Mucosa of descending colon (tissue), 3 donors: ENCODE results near the gene ADGRD1. TPM values are rescaled to one million over a fixed set of nuclear protein-coding genes. Genes with fewer than 3 reads are reported as not detected.
A peak's percentile ranks its signal among the peaks of the same experiment; 100 is the strongest.

Experiments used
- ATAC-seq: fragments of 200-7000 bp; cut with Tn5 transposase; one replicate; pipeline ENCODE4 v1.9.1; 2020; ENCODE audit warnings: mild to moderate bottlenecking, moderate library complexity
- DNase-seq, 3 donors: peaks; one replicate each; pipeline ENCODE4 v3.0.0-alpha.2; 2020
- H3K36me3 ChIP-seq: fragments of 200-600 bp; one replicate; pipeline ENCODE4 v1.8.0; 2021; ENCODE audit warnings: low read depth, mild to moderate bottlenecking
- H3K4me1 ChIP-seq: fragments of 200-600 bp; one replicate; pipeline ENCODE4 v1.8.0; 2021; ENCODE audit warnings: low read depth, mild to moderate bottlenecking
- H3K4me3 ChIP-seq: fragments of 200-600 bp; one replicate; pipeline ENCODE4 v1.8.0; 2021; ENCODE audit warnings: mild to moderate bottlenecking
- H3K9me3 ChIP-seq: fragments of 200-600 bp; one replicate; pipeline ENCODE4 v1.8.0; 2021; ENCODE audit warnings: mild to moderate bottlenecking
- CTCF ChIP-seq: fragments of 200-600 bp; IDR thresholded peaks from one replicate; pipeline ENCODE4 v1.8.0; 2022; ENCODE audit warnings: antibody characterized with exemption, mild to moderate bottlenecking
- intact Hi-C, 2 donors: fragments of 100-400 bp; cut with DNase I in 1 of 2; cut with micrococcal nuclease in 1 of 2; formaldehyde crosslinking; loops; one replicate each; pipeline versions ENCODE4 v1.11.0 to v1.11.1; 2022; cut with DNase I, micrococcal nuclease
- total RNA-seq, 3 donors: library from RNA; stranded (reverse); fragmentation: NEBNext Ultra II Directional in 2 of 3; extraction: Animal tissue kit (Norgen Biotek cat#: 25700) in 2 of 3; gene quantifications; one replicate each; pipeline versions ENCODE4 v1.2.1 to v1.2.4, GENCODE V29; 2021 to 2023
- donor health status: DM: no; HTN: no; CAD: no; lungs with moderate emphysema.
- donor health status: DM: no; HTN: no; CAD: no.
- donor health status: DM: no; HTN: yes; CAD: no.

ADGRD1 gene
- total RNA-seq, 3 donors from 2014 or later: 2.6 to 18.4 (median 12.9) TPM

- TF ChIP-seq CTCF: no peak
- ATAC-seq (no peak), DNase-seq (peak in 2 of 3 donors; percentile 12 to 28)
- Histone ChIP-seq H3K4me3 (no peak overlapping the region), H3K4me1 (no peaks in the 10 kb centered on the region), H3K36me3 (no peaks in the 10 kb centered on the region), H3K9me3 (no peaks in the 10 kb centered on the region)
- intact Hi-C loops: no loop called here
Observed at GRCh38 chr12:131094831-131095805, 141.4 kb downstream of the ADGRD1 start.

- no peak for TF ChIP-seq CTCF
- Histone ChIP-seq H3K36me3 (no peaks in the 10 kb centered on the region), H3K4me3 (no peak overlapping the region), H3K4me1 (no peaks in the 10 kb centered on the region), H3K9me3 (no peaks in the 10 kb centered on the region)
- DNase-seq: peak in 1 of 3 donors; percentile 1
- intact Hi-C loops: no loop called here
- ATAC-seq: no peak
Observed at GRCh38 chr12:131095826-131096680, 142.3 kb downstream of the ADGRD1 start.

GRCh38 chr12:131096681-131097181 is 143.0 kb downstream of the ADGRD1 start:
- Histone ChIP-seq H3K9me3 (no peaks in the 10 kb centered on the region), H3K4me3 (no peak overlapping the region), H3K4me1 (no peaks in the 10 kb centered on the region), H3K36me3 (no peaks in the 10 kb centered on the region)
- TF ChIP-seq CTCF: no peak
- ATAC-seq (no peak), DNase-seq (peak in 1 of 3 donors; percentile 19)
- intact Hi-C loops: no loop called here

- no peaks in the 10 kb centered on the region for H3K36me3 ChIP-seq
- H3K9me3 ChIP-seq: no peaks in the 10 kb centered on the region
- no peak for TF ChIP-seq CTCF
- ATAC-seq (no peak), DNase-seq (peak in 1 of 3 donors; percentile 14)
- no peak overlapping the region for H3K4me3 ChIP-seq
- intact Hi-C loops: no loop called here
- H3K4me1 ChIP-seq: no peaks in the 10 kb centered on the region
Observed at GRCh38 chr12:131097202-131098177, 143.8 kb downstream of the ADGRD1 start.
